ENCODE results near the gene LYVE1. TPM values are rescaled to one million over a fixed set of nuclear protein-coding genes. Genes with fewer than 3 reads are reported as not detected.
A peak's percentile ranks its signal among the peaks of the same experiment; 100 is the strongest.

The LYVE1 gene
- total and polyA plus RNA-seq, 2 donors (not counting 1 experiment from before 2014, with no cell fraction given), result not detected

GRCh38 chr11:10594407-10594806 is 25.9 kb upstream of the LYVE1 start:
- Histone ChIP-seq H3K9ac (ENCODE audit: low read length) (no peak overlapping the region), H3K27ac (ENCODE audit: low read length in 2 of 2) (no peak overlapping the region), H3K4me1 (ENCODE audit: control insufficient read depth in 2 of 2, insufficient read depth in 2 of 2, low read length in 2 of 2) (peaks cover 16 to 18% of the 10 kb centered on the region in 2 donors), H3K79me2 (ENCODE audit: control insufficient read depth, insufficient read depth, low read length) (no peaks in the 10 kb centered on the region), H3K27me3 (replicated peaks in 1 of 4; ENCODE audit: control extremely low read depth in 1 of 4, control insufficient read depth in 3 of 4, insufficient read depth in 4 of 4, low read length in 3 of 4) (no peaks in the 10 kb centered on the region), H3K4me3 (ENCODE audit: control extremely low read depth in 1 of 5, extremely low read depth in 1 of 5, insufficient read depth in 1 of 5, low read depth in 2 of 5, low read length in 4 of 5) (no peak overlapping the region), H3K36me3 (replicated peaks in 1 of 2; ENCODE audit: control extremely low read depth in 1 of 2, control insufficient read depth in 1 of 2, extremely low read depth in 1 of 2, insufficient read depth in 2 of 2, low read length in 1 of 2) (peaks cover 0 to 11% of the 10 kb centered on the region in 2 experiments), H4K20me1 (ENCODE audit: control insufficient read depth, insufficient read depth, low read length, poor library complexity, severe bottlenecking) (no peaks in the 10 kb centered on the region), H2AFZ (ENCODE audit: insufficient read depth, low read depth, low read length, poor library complexity, severe bottlenecking) (no peak overlapping the region), H3K9me3 (ENCODE audit: control extremely low read depth in 1 of 3, control insufficient read depth in 2 of 3, insufficient read depth in 1 of 3, low read length in 2 of 3) (peaks cover 0 to 4% (median 1%) of the 10 kb centered on the region in 3 donors), H3K4me2 (replicated peaks; ENCODE audit: low read depth, low read length, poor library complexity, severe bottlenecking) (no peak overlapping the region)
- Mint-ChIP-seq H3K4me1 (peaks cover 48% of the 10 kb centered on the region), H3K27me3 (no peaks in the 10 kb centered on the region), H3K9me3 (ENCODE audit: insufficient read depth) (no peaks in the 10 kb centered on the region), H3K27ac (peak overlapping the region; percentile 16), H3K4me3 (no peak overlapping the region)
- no peak for DNase-seq
- ChIA-PET CTCF (interaction anchor here (1.4 kb wide), 1 partner anchor 28 kb away, joined by 5 read pairs; no protein-coding TSS in a partner anchor), POLR2A (no interaction called here)
- intact Hi-C loops (cut with micrococcal nuclease), result no loop called here
- no CpG with 5 or more reads among the region's 4 CpGs for WGBS (ENCODE audit: insufficient coverage)
- no peak for ATAC-seq (ENCODE audit: low read depth)
- no peak for TF ChIP-seq EZH2 (IDR thresholded peaks at IDR 0.05; ENCODE audit: borderline replicate concordance, insufficient read depth, low read depth, low read length, poor library complexity, severe bottlenecking)
- TF ChIP-seq, protein P1, sequence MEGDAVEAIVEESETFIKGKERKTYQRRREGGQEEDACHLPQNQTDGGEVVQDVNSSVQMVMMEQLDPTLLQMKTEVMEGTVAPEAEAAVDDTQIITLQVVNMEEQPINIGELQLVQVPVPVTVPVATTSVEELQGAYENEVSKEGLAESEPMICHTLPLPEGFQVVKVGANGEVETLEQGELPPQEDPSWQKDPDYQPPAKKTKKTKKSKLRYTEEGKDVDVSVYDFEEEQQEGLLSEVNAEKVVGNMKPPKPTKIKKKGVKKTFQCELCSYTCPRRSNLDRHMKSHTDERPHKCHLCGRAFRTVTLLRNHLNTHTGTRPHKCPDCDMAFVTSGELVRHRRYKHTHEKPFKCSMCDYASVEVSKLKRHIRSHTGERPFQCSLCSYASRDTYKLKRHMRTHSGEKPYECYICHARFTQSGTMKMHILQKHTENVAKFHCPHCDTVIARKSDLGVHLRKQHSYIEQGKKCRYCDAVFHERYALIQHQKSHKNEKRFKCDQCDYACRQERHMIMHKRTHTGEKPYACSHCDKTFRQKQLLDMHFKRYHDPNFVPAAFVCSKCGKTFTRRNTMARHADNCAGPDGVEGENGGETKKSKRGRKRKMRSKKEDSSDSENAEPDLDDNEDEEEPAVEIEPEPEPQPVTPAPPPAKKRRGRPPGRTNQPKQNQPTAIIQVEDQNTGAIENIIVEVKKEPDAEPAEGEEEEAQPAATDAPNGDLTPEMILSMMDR (IDR thresholded peaks at IDR 0.05), result no peak

GRCh38 chr11:10592331-10592730 is 23.9 kb upstream of the LYVE1 start:
- Histone ChIP-seq H3K27me3 (replicated peaks in 1 of 4; ENCODE audit: control extremely low read depth in 1 of 4, control insufficient read depth in 3 of 4, insufficient read depth in 4 of 4, low read length in 3 of 4) (no peaks in the 10 kb centered on the region), H3K9me3 (ENCODE audit: control extremely low read depth in 1 of 3, control insufficient read depth in 2 of 3, insufficient read depth in 1 of 3, low read length in 2 of 3) (peaks cover 1 to 4% (median 3%) of the 10 kb centered on the region in 3 donors), H3K4me3 (ENCODE audit: control extremely low read depth in 1 of 5, extremely low read depth in 1 of 5, insufficient read depth in 1 of 5, low read depth in 2 of 5, low read length in 4 of 5) (no peak overlapping the region), H3K4me1 (ENCODE audit: control insufficient read depth in 2 of 2, insufficient read depth in 2 of 2, low read length in 2 of 2) (peaks cover 5 to 7% of the 10 kb centered on the region in 2 donors), H3K36me3 (replicated peaks in 1 of 2; ENCODE audit: control extremely low read depth in 1 of 2, control insufficient read depth in 1 of 2, extremely low read depth in 1 of 2, insufficient read depth in 2 of 2, low read length in 1 of 2) (peaks cover 3 to 7% of the 10 kb centered on the region in 2 experiments), H2AFZ (ENCODE audit: insufficient read depth, low read depth, low read length, poor library complexity, severe bottlenecking) (no peak overlapping the region), H3K4me2 (replicated peaks; ENCODE audit: low read depth, low read length, poor library complexity, severe bottlenecking) (no peak overlapping the region), H3K27ac (ENCODE audit: low read length in 2 of 2) (no peak overlapping the region), H3K79me2 (ENCODE audit: control insufficient read depth, insufficient read depth, low read length) (no peaks in the 10 kb centered on the region), H3K9ac (ENCODE audit: low read length) (no peak overlapping the region), H4K20me1 (ENCODE audit: control insufficient read depth, insufficient read depth, low read length, poor library complexity, severe bottlenecking) (no peaks in the 10 kb centered on the region)
- ChIA-PET CTCF (no interaction called here), POLR2A (no interaction called here)
- DNase-seq (no peak), ATAC-seq (ENCODE audit: low read depth) (no peak)
- intact Hi-C loops (cut with micrococcal nuclease), result no loop called here
- no CpG with 5 or more reads among the region's 2 CpGs for WGBS (ENCODE audit: insufficient coverage)
- no peaks in the 10 kb centered on the region for H3K9me3 Mint-ChIP-seq (ENCODE audit: insufficient read depth)
- peaks cover 34% of the 10 kb centered on the region for H3K4me1 Mint-ChIP-seq
- TF ChIP-seq, protein P1 (IDR thresholded peaks at IDR 0.05), result no peak
- no peak for TF ChIP-seq EZH2 (IDR thresholded peaks at IDR 0.05; ENCODE audit: borderline replicate concordance, insufficient read depth, low read depth, low read length, poor library complexity, severe bottlenecking)
- H3K27me3 Mint-ChIP-seq, result no peaks in the 10 kb centered on the region
- no peak overlapping the region for H3K27ac Mint-ChIP-seq
- H3K4me3 Mint-ChIP-seq, result no peak overlapping the region

Measured in B cell (primary cell).